ENCODE measurements around the gene TIMM22. TPM values are rescaled to one million over a fixed set of nuclear protein-coding genes. Genes with fewer than 3 reads are reported as not detected.

Gene TIMM22
- polyA plus RNA-seq, 2 of the 4 experiments (the other 2 are of a cell fraction): 15.8 to 21.3 TPM

DNA sequence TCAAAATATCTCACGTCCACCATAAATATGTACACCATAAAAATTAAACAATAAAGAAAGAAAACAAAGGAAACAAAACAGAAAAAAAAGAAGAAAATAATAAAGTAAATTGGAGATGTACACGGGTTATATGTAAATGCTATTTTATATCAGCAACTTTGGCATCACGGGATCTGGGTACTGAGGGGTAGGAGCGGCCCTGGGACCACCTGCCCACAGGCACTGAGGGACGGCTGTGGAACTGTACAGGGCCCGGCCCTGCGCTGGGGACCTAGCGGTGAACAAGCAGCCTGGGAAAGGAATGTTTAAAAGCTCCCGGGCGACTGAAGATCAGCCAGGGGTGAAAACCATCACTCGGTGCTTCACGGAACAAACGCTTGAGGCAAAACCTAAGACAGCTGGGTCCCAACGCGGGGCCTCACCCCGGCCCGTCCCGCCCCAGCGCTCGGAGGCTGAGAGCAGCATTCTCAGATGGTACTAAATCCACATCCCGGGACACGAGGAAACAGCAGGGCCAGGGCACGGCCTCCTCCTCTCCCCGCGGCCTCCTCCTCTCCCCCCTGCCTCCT lies 48.6 kb upstream of the TIMM22 start:
- ATAC-seq: no peak
- Histone ChIP-seq H3K4me2 (no peak overlapping the region), H3K9me3 (no peaks in the 10 kb centered on the region), H3K4me3 (no peak overlapping the region), H3K4me1 (peaks cover 28% of the 10 kb centered on the region), H3K27ac (peak overlapping the region in 1 of 2 experiments; percentile 43; a peak in 3 of 6 replicates)
- no peak for FAIRE-seq
- TF ChIP-seq SMC3 (IDR thresholded peaks at IDR 0.05): no peak
- TF ChIP-seq POLR2AphosphoS2 (conservative IDR thresholded peaks at IDR 0.05; ENCODE audit: low read length): no peak
- TF ChIP-seq FOSB (CRISPR knock-in tag; IDR thresholded peaks at IDR 0.05): no peak
- ChIA-PET POLR2A (no interaction called here), CTCF (interaction anchor here (1.0 kb wide), 1 partner anchor 16 kb away, joined by 3 read pairs; no protein-coding TSS in a partner anchor)
- 89% methylated on average over 25 of the region's 25 CpGs for WGBS (ENCODE audit: missing lambda C conversion rate)
- DNase-seq (ENCODE audit: low read depth in 1 of 2, low spot score in 1 of 2): no peak

DNA sequence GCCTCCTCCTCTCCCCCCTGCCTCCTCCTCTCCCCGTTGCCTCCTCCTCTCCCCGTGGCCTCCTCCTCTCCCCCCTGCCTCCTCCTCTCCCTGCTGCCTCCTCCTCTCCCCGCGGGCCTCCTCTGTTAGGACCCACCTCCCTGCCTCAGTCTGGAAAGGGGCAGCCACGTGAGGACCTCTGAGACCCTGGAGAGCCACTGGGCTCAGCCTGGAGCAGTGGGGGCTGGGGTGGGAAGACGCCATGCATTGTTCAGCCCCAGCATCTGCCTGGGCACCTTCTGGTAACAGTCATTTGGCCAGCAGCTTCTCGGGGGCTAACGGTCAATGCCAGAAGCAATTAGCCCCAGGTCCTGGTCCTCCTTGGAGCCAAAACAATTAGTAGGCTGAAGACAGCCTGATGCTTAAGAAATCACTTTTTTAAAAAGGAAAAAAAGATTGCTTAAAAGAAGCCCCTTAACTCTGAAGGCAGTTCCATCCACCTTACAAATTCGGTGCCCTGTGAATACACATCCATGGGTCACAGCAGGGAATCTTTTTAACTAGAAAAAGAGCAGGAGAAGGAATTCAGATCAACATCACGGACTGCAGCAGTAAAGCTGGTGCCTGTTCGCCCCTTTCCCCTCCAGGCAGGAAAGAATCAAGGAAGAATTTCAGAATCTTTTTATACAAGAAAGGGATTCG lies 47.2 kb upstream of the TIMM22 start:
- peaks cover 37% of the 10 kb centered on the region for H3K4me1 ChIP-seq
- CTCF ChIA-PET: interaction anchor here (1.0 to 2.9 kb wide), 6 partner anchors 12 to 70 kb away, joined by 3 to 18 read pairs (median 10); no protein-coding TSS in a partner anchor
- H3K27ac ChIP-seq: peak overlapping the region; percentile 10 to 90; a peak in 4 of 6 replicates
- no peak for DNase-seq (ENCODE audit: low read depth in 1 of 2, low spot score in 1 of 2)
- 82% methylated on average over 11 of the region's 12 CpGs for WGBS (ENCODE audit: missing lambda C conversion rate)
- H3K4me2 ChIP-seq: 0 out of 3 replicates have a peak overlapping the region, but pooled peaks have one; percentile 0
- no peak for FAIRE-seq
- TF ChIP-seq KDM5A (IDR thresholded peaks at IDR 0.05): no peak
- TF ChIP-seq ZFP36 (IDR thresholded peaks at IDR 0.05; ENCODE audit: borderline replicate concordance, partially characterized antibody): no peak
- TF ChIP-seq, protein P1, sequence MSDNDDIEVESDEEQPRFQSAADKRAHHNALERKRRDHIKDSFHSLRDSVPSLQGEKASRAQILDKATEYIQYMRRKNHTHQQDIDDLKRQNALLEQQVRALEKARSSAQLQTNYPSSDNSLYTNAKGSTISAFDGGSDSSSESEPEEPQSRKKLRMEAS (IDR thresholded peaks at IDR 0.05): no peak
- TF ChIP-seq SREBF2 (IDR thresholded peaks at IDR 0.05): no peak
- TF ChIP-seq ZC3H11A (IDR thresholded peaks at IDR 0.05): no peak
- no peaks in the 10 kb centered on the region for H3K9me3 ChIP-seq
- ATAC-seq: no peak
- POLR2A ChIA-PET: no interaction called here
- no peak overlapping the region for H3K4me3 ChIP-seq

DNA sequence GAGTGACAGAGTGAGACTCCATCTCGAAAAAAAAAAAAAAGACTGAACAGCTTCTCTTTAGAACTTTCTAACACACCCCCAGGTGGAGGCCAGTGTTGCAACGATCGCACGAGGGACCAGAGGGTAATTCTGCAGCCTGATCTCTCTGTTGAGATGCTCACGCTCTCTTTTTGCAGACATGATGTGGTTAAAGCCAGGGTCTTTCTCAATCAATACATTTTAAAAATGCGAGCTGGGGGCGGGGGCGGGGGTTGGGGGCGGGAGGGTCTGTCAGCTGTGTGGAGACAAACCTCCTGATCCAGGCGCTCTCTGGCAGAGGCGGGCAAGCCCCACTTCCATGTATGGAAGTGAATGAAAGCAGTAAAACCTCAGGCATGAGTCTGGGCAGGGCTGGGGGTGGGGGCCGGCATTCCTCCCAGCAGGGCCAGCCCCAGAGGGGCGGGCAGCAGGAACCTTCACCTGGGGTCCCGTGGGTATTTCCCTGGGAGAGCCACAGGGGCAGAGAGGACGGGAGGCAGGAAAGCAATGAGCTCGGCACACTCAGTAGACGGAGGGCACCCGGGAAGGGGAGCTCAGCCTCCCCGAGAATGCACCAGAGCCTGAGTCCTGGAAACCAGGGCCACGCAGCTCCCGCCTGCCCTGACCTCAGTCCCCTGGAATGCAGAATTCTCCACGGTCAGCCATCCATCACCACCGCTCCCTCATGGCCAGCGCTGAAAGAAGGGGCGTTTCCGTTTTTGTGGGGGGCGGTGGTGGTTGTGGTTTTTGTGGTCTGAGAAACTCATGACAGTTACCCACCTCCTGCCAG lies 45.4 kb upstream of the TIMM22 start:
- H3K27ac ChIP-seq: peak overlapping the region; percentile 80 to 90
- ChIA-PET CTCF (interaction anchor here (0.7 to 2.9 kb wide), 12 partner anchors 14 to 199 kb away, joined by 3 to 18 read pairs (median 4); partner anchors contain the start of genes GLOD4, MRM3 and NXN), POLR2A (interaction anchor here (0.6 to 1.5 kb wide), 9 partner anchors 13 to 437 kb away, joined by 3 to 7 read pairs (median 3); partner anchors contain the start of gene NXN)
- WGBS (ENCODE audit: missing lambda C conversion rate): 31% methylated on average over 23 of the region's 27 CpGs
- no peak for FAIRE-seq
- peak overlapping the region; percentile 91 for H3K4me2 ChIP-seq
- peaks cover 43% of the 10 kb centered on the region for H3K4me1 ChIP-seq
- 0 out of 3 replicates have a peak, but pooled peaks cover 3% of the 10 kb centered on the region for H3K9me3 ChIP-seq
- H3K4me3 ChIP-seq: peak overlapping the region; percentile 29
- peak; percentile 84 to 90 for DNase-seq (ENCODE audit: low read depth in 1 of 2, low spot score in 1 of 2)
- ATAC-seq: peak; percentile 86 to 93
- TF ChIP-seq HOXB5 (CRISPR knock-in tag; IDR thresholded peaks at IDR 0.05) (peak; percentile 95), POLR2A (IDR thresholded peaks at IDR 0.05; ENCODE audit: low read length) (no peak), GATA3 (IDR thresholded peaks at IDR 0.05; ENCODE audit: borderline replicate concordance) (peak; percentile 76), JUN (IDR thresholded peaks at IDR 0.05) (peak in 1 of 2 experiments; percentile 73; a peak in 3 of 5 replicates), FOSL2 (IDR thresholded peaks at IDR 0.05) (no peak), FOSL2 (CRISPR knock-in tag; IDR thresholded peaks at IDR 0.05) (peak; percentile 54; the same call in 1 of the 2 replicates), MAFK (IDR thresholded peaks at IDR 0.05; ENCODE audit: partially characterized antibody) (no peak), BHLHE40 (IDR thresholded peaks at IDR 0.05; ENCODE audit: low read depth, low read length) (no peak), JUNB (IDR thresholded peaks at IDR 0.05) (no peak), HDAC2 (IDR thresholded peaks at IDR 0.05) (no peak), RFX5 (IDR thresholded peaks at IDR 0.05) (0 out of 2 replicates have a peak, but pooled peaks have one; percentile 29), ESRRA (IDR thresholded peaks at IDR 0.05; ENCODE audit: borderline replicate concordance, low read length) (no peak), EP300 (IDR thresholded peaks at IDR 0.05) (peak in 1 of 2 experiments; percentile 47; a peak in 1 of 5 replicates), NR3C1 (IDR thresholded peaks at IDR 0.05) (no peak), SMC3 (IDR thresholded peaks at IDR 0.05) (no peak), ZC3H11A (IDR thresholded peaks at IDR 0.05) (no peak)
- TF ChIP-seq, protein P2, sequence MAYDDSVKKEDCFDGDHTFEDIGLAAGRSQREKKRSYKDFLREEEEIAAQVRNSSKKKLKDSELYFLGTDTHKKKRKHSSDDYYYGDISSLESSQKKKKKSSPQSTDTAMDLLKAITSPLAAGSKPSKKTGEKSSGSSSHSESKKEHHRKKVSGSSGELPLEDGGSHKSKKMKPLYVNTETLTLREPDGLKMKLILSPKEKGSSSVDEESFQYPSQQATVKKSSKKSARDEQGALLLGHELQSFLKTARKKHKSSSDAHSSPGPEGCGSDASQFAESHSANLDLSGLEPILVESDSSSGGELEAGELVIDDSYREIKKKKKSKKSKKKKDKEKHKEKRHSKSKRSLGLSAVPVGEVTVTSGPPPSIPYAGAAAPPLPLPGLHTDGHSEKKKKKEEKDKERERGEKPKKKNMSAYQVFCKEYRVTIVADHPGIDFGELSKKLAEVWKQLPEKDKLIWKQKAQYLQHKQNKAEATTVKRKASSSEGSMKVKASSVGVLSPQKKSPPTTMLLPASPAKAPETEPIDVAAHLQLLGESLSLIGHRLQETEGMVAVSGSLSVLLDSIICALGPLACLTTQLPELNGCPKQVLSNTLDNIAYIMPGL (CRISPR knock-in tag; IDR thresholded peaks at IDR 0.05; ENCODE audit: borderline replicate concordance): no peak
- TF ChIP-seq, protein P3, sequence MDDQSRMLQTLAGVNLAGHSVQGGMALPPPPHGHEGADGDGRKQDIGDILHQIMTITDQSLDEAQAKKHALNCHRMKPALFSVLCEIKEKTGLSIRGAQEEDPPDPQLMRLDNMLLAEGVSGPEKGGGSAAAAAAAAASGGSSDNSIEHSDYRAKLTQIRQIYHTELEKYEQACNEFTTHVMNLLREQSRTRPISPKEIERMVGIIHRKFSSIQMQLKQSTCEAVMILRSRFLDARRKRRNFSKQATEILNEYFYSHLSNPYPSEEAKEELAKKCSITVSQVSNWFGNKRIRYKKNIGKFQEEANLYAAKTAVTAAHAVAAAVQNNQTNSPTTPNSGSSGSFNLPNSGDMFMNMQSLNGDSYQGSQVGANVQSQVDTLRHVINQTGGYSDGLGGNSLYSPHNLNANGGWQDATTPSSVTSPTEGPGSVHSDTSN (IDR thresholded peaks at IDR 0.05): peak; percentile 26; the same call in 1 of the 2 replicates
- TF ChIP-seq, protein P4, sequence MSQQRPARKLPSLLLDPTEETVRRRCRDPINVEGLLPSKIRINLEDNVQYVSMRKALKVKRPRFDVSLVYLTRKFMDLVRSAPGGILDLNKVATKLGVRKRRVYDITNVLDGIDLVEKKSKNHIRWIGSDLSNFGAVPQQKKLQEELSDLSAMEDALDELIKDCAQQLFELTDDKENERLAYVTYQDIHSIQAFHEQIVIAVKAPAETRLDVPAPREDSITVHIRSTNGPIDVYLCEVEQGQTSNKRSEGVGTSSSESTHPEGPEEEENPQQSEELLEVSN (IDR thresholded peaks at IDR 0.05; ENCODE audit: borderline replicate concordance, low read depth): 0 out of 2 replicates have a peak, but pooled peaks have one; percentile 15
- TF ChIP-seq, protein P5, sequence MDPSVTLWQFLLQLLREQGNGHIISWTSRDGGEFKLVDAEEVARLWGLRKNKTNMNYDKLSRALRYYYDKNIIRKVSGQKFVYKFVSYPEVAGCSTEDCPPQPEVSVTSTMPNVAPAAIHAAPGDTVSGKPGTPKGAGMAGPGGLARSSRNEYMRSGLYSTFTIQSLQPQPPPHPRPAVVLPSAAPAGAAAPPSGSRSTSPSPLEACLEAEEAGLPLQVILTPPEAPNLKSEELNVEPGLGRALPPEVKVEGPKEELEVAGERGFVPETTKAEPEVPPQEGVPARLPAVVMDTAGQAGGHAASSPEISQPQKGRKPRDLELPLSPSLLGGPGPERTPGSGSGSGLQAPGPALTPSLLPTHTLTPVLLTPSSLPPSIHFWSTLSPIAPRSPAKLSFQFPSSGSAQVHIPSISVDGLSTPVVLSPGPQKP (IDR thresholded peaks at IDR 0.05; ENCODE audit: low read depth, low read length): no peak
- TF ChIP-seq, protein P1 (IDR thresholded peaks at IDR 0.05): peak; percentile 87
- TF ChIP-seq, protein P6, sequence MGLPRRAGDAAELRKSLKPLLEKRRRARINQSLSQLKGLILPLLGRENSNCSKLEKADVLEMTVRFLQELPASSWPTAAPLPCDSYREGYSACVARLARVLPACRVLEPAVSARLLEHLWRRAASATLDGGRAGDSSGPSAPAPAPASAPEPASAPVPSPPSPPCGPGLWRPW (IDR thresholded peaks at IDR 0.05): no peak
